Frontal cortex (tissue), 4 donors: Measurements from ENCODE around the gene TRAF2. TPM values are rescaled to one million over a fixed set of nuclear protein-coding genes. Genes with fewer than 3 reads are reported as not detected.

Experiments
- DNase-seq, 2 donors: peaks; one replicate each; pipeline ENCODE4 v3.0.0; 2012; ENCODE audit warnings: low spot score in 2 of 2
- FAIRE-seq: peaks from 2 replicates; lab custom pipeline; 2012; peaks lifted over from hg19 to GRCh38; lab: Jason Lieb, UNC
- total RNA-seq: library from RNA; depleted of rRNA; stranded (reverse); fragments of >200 nt; gene quantifications from one replicate; pipeline ENCODE4 v1.2.3, GENCODE V29; 2014
- donor health status: control.
- donor health status: control.
- donor health status: control.

TRAF2 gene
- total RNA-seq, 1 donor from 2014 or later: 7.3 TPM

GRCh38 chr9:136955202-136955942, 69.1 kb downstream of the TRAF2 start:
- no peak for DNase-seq
- no peak for FAIRE-seq

GRCh38 chr9:136955943-136956335, 69.6 kb downstream of the TRAF2 start:
- no peak for DNase-seq
- FAIRE-seq: no peak

- FAIRE-seq: no peak
- no peak for DNase-seq
Measured at GRCh38 chr9:136956604-136957003, 70.3 kb downstream of the TRAF2 start.

- no peak for DNase-seq
- FAIRE-seq: no peak
Measured at GRCh38 chr9:136957461-136957860, 71.1 kb downstream of the TRAF2 start.

- FAIRE-seq: no peak
- no peak for DNase-seq
Measured at GRCh38 chr9:136957901-136958300, 71.6 kb downstream of the TRAF2 start.

GRCh38 chr9:136958473-136958872, 72.2 kb downstream of the TRAF2 start:
- no peak for FAIRE-seq
- no peak for DNase-seq

GRCh38 chr9:136958898-136959850, 72.9 kb downstream of the TRAF2 start:
- FAIRE-seq: no peak
- no peak for DNase-seq

- FAIRE-seq (no peak), DNase-seq (no peak)
Measured at GRCh38 chr9:136960212-136960937, 74.1 kb downstream of the TRAF2 start.

GRCh38 chr9:136960938-136961275, 74.6 kb downstream of the TRAF2 start:
- no peak for DNase-seq
- no peak for FAIRE-seq

GRCh38 chr9:136961279-136962065, 75.2 kb downstream of the TRAF2 start:
- peak; percentile 65 to 74 for DNase-seq
- no peak for FAIRE-seq

GRCh38 chr9:136962163-136962562, 75.8 kb downstream of the TRAF2 start:
- DNase-seq: no peak
- FAIRE-seq: no peak

GRCh38 chr9:136962701-136963248, 76.5 kb downstream of the TRAF2 start:
- FAIRE-seq (no peak), DNase-seq (no peak)

GRCh38 chr9:136963341-136963740, 77.0 kb downstream of the TRAF2 start:
- FAIRE-seq (no peak), DNase-seq (no peak)

GRCh38 chr9:136963751-136964150, 77.4 kb downstream of the TRAF2 start:
- FAIRE-seq (no peak), DNase-seq (no peak)

- DNase-seq (no peak), FAIRE-seq (no peak)
Measured at GRCh38 chr9:136964171-136964689, 77.9 kb downstream of the TRAF2 start.

GRCh38 chr9:136964833-136965422, 78.6 kb downstream of the TRAF2 start:
- DNase-seq (no peak), FAIRE-seq (no peak)

GRCh38 chr9:136965771-136966484, 79.6 kb downstream of the TRAF2 start:
- FAIRE-seq: no peak
- peak; percentile 80 to 90 for DNase-seq
